Non-pigmented ciliary epithelial cell (primary cell): Measurements from ENCODE around the gene SKIC2.

Experiments
- DNase-seq: peaks from one replicate; pipeline ENCODE4 v3.0.0-alpha.2; 2010; ENCODE audit warnings: low read depth

Gene SKIC2

DNA sequence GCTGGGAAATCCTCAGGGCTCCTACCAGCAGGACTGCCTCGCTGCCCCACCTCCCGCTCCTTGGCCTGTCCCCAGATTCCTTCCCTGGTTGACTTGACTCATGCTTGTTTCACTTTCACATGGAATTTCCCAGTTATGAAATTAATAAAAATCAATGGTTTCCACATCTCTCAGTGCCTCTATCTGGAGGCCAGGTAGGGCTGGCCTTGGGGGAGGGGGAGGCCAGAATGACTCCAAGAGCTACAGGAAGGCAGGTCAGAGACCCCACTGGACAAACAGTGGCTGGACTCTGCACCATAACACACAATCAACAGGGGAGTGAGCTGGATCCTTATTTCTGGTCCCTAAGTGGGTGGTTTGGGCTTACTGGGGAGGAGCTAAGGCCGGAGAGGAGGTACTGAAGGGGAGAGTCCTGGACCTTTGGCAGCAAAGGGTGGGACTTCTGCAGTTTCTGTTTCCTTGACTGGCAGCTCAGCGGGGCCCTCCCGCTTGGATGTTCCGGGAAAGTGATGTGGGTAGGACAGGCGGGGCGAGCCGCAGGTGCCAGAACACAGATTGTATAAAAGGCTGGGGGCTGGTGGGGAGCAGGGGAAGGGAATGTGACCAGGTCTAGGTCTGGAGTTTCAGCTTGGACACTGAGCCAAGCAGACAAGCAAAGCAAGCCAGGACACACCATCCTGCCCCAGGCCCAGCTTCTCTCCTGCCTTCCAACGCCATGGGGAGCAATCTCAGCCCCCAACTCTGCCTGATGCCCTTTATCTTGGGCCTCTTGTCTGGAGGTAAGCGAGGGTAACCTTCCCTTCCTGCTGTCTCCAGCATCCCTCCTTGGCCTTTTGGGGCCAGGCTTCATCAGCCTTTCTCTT, 13.2 kb upstream of the SKIC2 start, which contains the start of gene CFB:
CFB (plus strand) TSS at position 589 of the 863 bp plus-strand sequence; CDS start at position 716, 127 bp downstream.
- peak; percentile 44 for DNase-seq

GRCh38 chr6:31946370-31946885, 12.5 kb upstream of the SKIC2 start:
- no peak for DNase-seq

DNA sequence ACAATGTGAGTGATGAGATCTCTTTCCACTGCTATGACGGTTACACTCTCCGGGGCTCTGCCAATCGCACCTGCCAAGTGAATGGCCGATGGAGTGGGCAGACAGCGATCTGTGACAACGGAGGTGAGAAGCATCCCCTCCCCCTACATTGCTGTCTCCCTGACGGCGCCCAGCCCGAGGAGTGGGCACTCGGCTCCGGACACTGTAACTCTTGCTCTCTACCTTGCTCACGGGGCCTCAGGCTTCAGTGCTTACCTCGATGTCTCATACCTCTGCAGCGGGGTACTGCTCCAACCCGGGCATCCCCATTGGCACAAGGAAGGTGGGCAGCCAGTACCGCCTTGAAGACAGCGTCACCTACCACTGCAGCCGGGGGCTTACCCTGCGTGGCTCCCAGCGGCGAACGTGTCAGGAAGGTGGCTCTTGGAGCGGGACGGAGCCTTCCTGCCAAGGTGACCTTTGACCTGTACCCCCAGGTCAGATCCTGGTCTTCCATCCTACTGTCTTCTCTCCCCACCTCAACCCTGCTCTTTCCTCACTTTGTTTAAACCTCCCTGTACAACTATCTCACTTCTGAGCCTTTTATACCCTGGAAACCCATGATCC, 11.8 kb upstream of the SKIC2 start:
- DNase-seq, result no peak

- DNase-seq, result no peak
These were observed 11.1 kb upstream of the SKIC2 start for GRCh38 chr6:31947864-31948263.

DNA sequence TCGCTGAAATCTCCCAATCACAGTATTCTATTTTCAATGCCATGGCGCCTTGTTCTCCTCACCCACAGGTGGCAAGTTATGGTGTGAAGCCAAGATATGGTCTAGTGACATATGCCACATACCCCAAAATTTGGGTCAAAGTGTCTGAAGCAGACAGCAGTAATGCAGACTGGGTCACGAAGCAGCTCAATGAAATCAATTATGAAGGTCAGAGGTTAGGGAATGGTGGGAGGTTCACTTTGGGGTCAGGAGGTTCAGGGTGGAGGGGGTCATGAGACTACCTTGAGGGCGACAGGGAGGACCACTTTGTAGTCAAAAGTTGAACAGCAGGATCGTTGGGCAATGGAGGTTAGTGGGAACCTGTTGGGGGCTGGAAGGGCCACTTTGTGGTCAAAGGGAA, 10.7 kb upstream of the SKIC2 start:
- no peak for DNase-seq

GRCh38 chr6:31948753-31949413, 10.1 kb upstream of the SKIC2 start:
- DNase-seq, result no peak

GRCh38 chr6:31949926-31950548, 8.9 kb upstream of the SKIC2 start:
- no peak for DNase-seq

GRCh38 chr6:31952140-31952805, 6.7 kb upstream of the SKIC2 start:
- no peak for DNase-seq

DNA sequence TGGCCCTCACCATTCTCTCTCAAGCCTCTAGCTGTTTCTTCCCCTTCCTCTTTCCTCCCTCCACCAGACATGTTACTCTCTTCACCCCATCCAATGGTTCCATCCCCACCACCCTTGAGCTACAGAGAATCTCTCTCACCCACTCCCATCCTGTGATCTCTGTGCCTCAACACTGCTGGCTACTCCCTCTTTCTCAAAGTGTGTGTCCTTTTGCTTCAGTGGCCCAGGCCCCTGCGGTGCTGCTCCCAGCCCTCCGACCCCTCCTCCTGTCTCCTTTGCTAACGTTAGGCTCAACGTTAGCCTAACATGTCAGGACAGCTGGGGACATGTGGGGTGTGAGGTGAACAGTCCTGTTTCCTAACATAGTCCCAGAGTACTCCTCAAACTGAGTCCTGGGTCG, 6.1 kb upstream of the SKIC2 start:
- DNase-seq, result no peak

DNA sequence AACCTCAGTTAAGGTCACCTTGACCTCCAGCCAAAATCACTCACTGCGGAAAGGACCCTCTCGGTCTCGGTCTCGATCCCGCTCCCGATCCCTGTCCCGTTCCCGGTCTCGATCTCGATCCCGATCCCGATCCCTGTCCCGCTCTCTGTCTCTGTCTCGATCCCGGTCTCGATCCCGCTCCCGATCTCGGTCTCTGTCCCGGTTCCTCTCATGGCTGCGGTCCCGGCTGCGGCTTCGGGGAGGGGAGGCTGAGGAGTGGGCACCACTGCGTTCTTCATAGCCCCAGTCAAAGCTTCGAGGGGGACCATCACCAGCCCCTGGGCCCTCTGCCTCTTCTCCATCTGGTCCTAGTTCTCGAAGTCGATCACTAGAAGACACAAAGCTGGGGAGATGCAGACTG, 4.5 kb upstream of the SKIC2 start:
- no peak for DNase-seq

DNA sequence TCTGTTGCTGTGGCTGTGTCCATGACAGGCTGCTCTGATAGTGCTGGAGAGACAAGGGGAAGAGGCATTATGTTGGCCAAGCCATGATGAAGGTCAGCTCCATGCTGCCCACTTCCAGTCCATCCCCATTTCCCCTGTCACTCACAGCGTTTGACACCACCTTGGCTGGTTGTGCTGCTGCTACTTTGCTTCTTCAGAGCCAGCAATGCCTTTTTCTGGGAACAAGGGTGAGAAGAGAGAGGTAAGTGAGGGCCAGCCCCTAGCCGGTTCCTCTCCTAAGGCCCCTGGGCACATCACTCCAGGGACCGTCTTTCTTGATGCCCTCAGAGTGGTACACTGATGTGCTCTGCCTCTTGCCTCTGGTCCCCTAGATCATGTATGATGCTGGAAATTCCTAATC, 2.2 kb upstream of the SKIC2 start:
- no peak for DNase-seq

DNA sequence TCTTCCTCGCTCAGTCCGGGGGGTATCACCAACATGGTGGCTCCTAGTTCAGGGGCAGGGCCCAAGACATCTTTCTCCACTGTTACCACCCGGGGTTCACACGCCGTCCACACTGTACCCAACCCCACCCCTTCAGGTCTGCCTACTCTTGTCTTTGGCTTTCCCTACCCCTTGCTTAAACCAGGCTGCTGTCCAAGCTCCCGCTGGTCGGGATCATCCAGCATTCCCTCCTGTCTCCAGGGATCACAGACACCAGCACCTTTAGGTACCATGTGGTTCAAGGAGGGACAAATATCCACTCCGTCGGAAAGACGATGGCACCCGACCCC, 599 bp upstream of the SKIC2 start:
- no peak for DNase-seq

- no peak for DNase-seq
These were observed 2.6 kb downstream of the SKIC2 start for GRCh38 chr6:31961616-31962015.

- DNase-seq, result no peak
These were observed 4.9 kb downstream of the SKIC2 start for GRCh38 chr6:31963921-31964320.

GRCh38 chr6:31965700-31966099, 6.7 kb downstream of the SKIC2 start:
- DNase-seq, result no peak

DNA sequence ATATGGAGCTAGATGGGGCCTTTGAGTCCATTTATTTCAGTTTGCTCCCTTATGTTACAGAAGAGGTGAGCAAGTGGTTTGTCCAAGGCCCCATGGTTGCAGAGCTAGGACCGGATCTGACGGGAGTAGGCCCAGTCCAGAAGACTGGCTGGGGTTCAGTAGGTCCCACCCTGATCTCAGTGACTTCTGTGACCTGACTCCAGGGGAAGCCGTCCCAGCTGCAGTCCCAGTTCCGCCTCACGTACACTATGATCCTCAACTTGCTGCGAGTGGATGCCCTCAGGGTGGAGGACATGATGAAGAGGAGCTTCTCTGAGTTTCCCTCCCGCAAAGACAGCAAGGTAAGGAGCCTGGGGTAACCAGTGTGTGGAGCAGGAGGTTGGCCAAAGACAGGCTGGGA, 7.5 kb downstream of the SKIC2 start:
- DNase-seq, result no peak

DNA sequence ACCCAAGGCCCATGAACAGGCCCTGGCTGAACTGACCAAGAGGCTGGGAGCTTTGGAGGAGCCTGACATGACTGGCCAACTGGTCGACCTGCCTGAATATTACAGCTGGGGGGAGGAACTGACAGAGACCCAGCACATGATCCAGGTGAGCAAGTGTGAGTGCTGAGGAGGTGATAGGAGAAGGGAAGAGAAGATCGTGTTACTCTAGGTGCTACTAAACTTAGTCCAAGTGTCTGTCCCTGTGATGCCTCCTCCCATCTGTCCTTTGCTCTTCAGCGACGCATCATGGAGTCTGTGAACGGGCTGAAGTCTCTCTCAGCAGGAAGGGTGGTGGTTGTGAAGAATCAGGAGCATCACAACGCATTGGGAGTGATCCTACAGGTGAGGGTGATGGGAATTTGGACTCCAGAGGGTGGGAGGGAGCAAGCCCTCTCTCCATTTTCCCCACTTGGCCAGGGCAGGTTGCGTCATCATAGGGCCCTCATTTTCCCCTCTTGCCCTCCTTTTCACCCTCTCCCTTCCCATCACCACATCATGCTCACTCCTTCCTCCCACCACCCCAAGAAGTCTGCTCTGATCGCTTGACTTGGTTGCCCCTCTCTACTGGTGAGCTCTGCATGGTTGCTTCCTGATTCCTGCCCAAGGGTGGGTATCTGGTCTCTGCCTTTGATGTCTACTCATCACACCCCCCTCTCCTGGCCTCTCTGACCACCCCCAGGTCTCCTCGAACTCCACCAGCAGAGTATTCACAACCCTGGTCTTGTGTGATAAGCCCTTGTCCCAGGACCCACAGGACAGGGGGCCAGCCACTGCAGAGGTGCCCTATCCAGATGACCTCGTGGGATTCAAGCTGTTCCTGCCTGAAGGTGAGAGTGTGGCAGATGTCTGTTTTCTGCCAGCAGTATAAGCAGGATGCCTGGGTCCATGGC, 8.3 kb downstream of the SKIC2 start:
- DNase-seq, result no peak

GRCh38 chr6:31967926-31968320, 8.9 kb downstream of the SKIC2 start:
- no peak for DNase-seq

GRCh38 chr6:31968326-31968725, 9.4 kb downstream of the SKIC2 start:
- no peak for DNase-seq

GRCh38 chr6:31968791-31969711, 10.1 kb downstream of the SKIC2 start:
- no peak for DNase-seq
